Measurements from ENCODE around the gene VIPR2. TPM values are rescaled to one million over a fixed set of nuclear protein-coding genes. Genes with fewer than 3 reads are reported as not detected.

VIPR2 gene
- total and polyA plus RNA-seq, 2 experiments from 2014 or later = 1.3 to 2.7 TPM

- Histone ChIP-seq H3K4me3 (no peak overlapping the region), H3K36me3 (ENCODE audit: insufficient read depth) (no peaks in the 10 kb centered on the region), H4K20me1 (replicated peaks; ENCODE audit: insufficient read depth) (no peaks in the 10 kb centered on the region), H3K27ac (ENCODE audit: low read depth) (no peak overlapping the region), H3K4me2 (no peak overlapping the region), H2AFZ (no peak overlapping the region), H3K79me2 (replicated peaks; ENCODE audit: insufficient read depth) (no peaks in the 10 kb centered on the region), H3K27me3 (ENCODE audit: insufficient read depth) (no peaks in the 10 kb centered on the region), H3K9me2 (ENCODE audit: insufficient read depth) (no peaks in the 10 kb centered on the region), H3K4me1 (ENCODE audit: insufficient read depth) (peaks cover 4% of the 10 kb centered on the region; the same call in 1 of the 2 replicates), H3F3A (replicated peaks; ENCODE audit: low read depth) (no peaks in the 10 kb centered on the region)
- TF ChIP-seq EZH2 (IDR thresholded peaks at IDR 0.05; ENCODE audit: low read depth, unreplicated experiment) (no peak), ETS1 (IDR thresholded peaks at IDR 0.05) (no peak), ZNF462 (CRISPR knock-in tag; IDR thresholded peaks at IDR 0.05) (no peak), CREB1 (CRISPR knock-in tag; IDR thresholded peaks at IDR 0.05; ENCODE audit: low read depth) (no peak), REST (IDR thresholded peaks at IDR 0.05; ENCODE audit: unreplicated experiment) (no peak), ZNF114 (CRISPR knock-in tag; IDR thresholded peaks at IDR 0.05) (no peak), JUNB (IDR thresholded peaks at IDR 0.05; ENCODE audit: unreplicated experiment) (no peak), EZH2phosphoT487 (IDR thresholded peaks at IDR 0.05; ENCODE audit: unreplicated experiment) (no peak), NANOG (IDR thresholded peaks at IDR 0.05; ENCODE audit: borderline replicate concordance) (no peak), POLR2AphosphoS5 (IDR thresholded peaks at IDR 0.05; ENCODE audit: low read depth) (no peak), STAT1 (IDR thresholded peaks at IDR 0.05; ENCODE audit: unreplicated experiment) (no peak), CTCF (conservative IDR thresholded peaks at IDR 0.05; ENCODE audit: low read depth in 2 of 2) (no peak), ZNF331 (CRISPR knock-in tag; IDR thresholded peaks at IDR 0.05; ENCODE audit: low read depth) (no peak)
- Mint-ChIP-seq H3K4me3 (no peak overlapping the region), H3K27me3 (ENCODE audit: insufficient read depth, low read depth, poor library complexity) (peaks cover 7% of the 10 kb centered on the region), H3K9me3 (peaks cover 65% of the 10 kb centered on the region), H3K36me3 (ENCODE audit: low read depth) (peaks cover 15% of the 10 kb centered on the region), H3K27ac (no peak overlapping the region), H3K4me1 (no peaks in the 10 kb centered on the region)
- DNase-seq (ENCODE audit: low spot score) (no peak), ATAC-seq (no peak)
These were observed 77.7 kb downstream of the VIPR2 start for GRCh38 chr7:159066816-159067575.

Data from GM23338 (cell line).